OCI-LY7 (cell line): ENCODE data around the gene ADIG.

Source experiments
- CTCF ChIP-seq: fragments of 200-600 bp; sonication (generic); conservative IDR thresholded peaks from 2 replicates; pipeline ENCODE4 v1.5.1; 2014; ENCODE audit warnings: mild to moderate bottlenecking, antibody characterized with exemption, low read length, moderate library complexity, mixed read lengths
- EZH2phosphoT487 ChIP-seq: fragments of 200-600 bp; sonication (generic); IDR thresholded peaks from 2 replicates; pipeline ENCODE4 v1.6.1; 2018; ENCODE audit warnings: low read depth, borderline replicate concordance, mild to moderate bottlenecking, mixed run types, antibody characterized with exemption, low read length, moderate library complexity, mixed read lengths

- TF ChIP-seq CTCF = no peak
- no peak for TF ChIP-seq EZH2phosphoT487
Observed at GRCh38 chr20:38629979-38630378, 49.0 kb downstream of the ADIG start.
